ENCODE measurements around the gene SLC25A1. TPM values are rescaled to one million over a fixed set of nuclear protein-coding genes. Genes with fewer than 3 reads are reported as not detected.

SLC25A1 gene
- total and polyA plus RNA-seq, 2 of the 8 experiments (the other 6 are each of a cell fraction or from before 2014, with no cell fraction given): 110 to 148 TPM

GRCh38 chr22:19139974-19140373, 38.6 kb downstream of the SLC25A1 start:
- Histone ChIP-seq H3K79me2 (ENCODE audit: control insufficient read depth in 1 of 2, insufficient read depth in 2 of 2, low read length in 2 of 2) (peaks cover 0 to 10% of the 10 kb centered on the region in 2 experiments; a peak in 2 of 4 replicates), H2BK120ac (replicated peaks; ENCODE audit: low read depth, low read length) (no peak overlapping the region), H4K20me1 (replicated peaks in 1 of 2; ENCODE audit: control insufficient read depth in 1 of 2, insufficient read depth in 2 of 2, low read length in 2 of 2) (peaks cover 2 to 3% of the 10 kb centered on the region in 2 experiments), H3K4me2 (ENCODE audit: insufficient read depth in 1 of 2, low read depth in 2 of 2, low read length in 2 of 2) (no peak overlapping the region), H3K23me2 (ENCODE audit: low read depth, low read length) (peaks cover 5% of the 10 kb centered on the region; the same call in 1 of the 2 replicates), H3K9me3 (ENCODE audit: insufficient read depth in 2 of 2, low read depth in 1 of 2, low read length in 1 of 2) (no peaks in the 10 kb centered on the region), H2AK5ac (ENCODE audit: low read depth, low read length) (no peak overlapping the region), H3K4ac (replicated peaks; ENCODE audit: insufficient read length, low read depth, low read length) (no peak overlapping the region), H4K91ac (replicated peaks; ENCODE audit: insufficient read length, low read length) (no peak overlapping the region), H3K9ac (replicated peaks in 1 of 4; ENCODE audit: extremely low read depth in 1 of 4, low read depth in 3 of 4, low read length in 3 of 4) (no peak overlapping the region), H3K4me1 (replicated peaks in 1 of 4; ENCODE audit: control insufficient read depth in 3 of 4, insufficient read depth in 4 of 4, low read length in 3 of 4) (peaks cover 0 to 5% (median under 1%) of the 10 kb centered on the region in 4 experiments; a peak in 4 of 7 replicates), H2BK15ac (ENCODE audit: low read length) (no peak overlapping the region), H3K36me3 (ENCODE audit: control insufficient read depth in 2 of 4, insufficient read depth in 4 of 4, low read length in 3 of 4) (peaks cover 10 to 33% (median 26%) of the 10 kb centered on the region in 4 experiments; a peak in 6 of 8 replicates), H3K4me3 (ENCODE audit: extremely low read depth in 1 of 4, insufficient read depth in 2 of 4, low read depth in 3 of 4, low read length in 4 of 4) (no peak overlapping the region), H3K14ac (ENCODE audit: insufficient read length) (no peak overlapping the region), H3K18ac (ENCODE audit: extremely low read depth, low read length) (no peak overlapping the region), H3K27ac (ENCODE audit: low read depth, low read length) (no peak overlapping the region), H3K79me1 (ENCODE audit: low read depth, low read length) (no peaks in the 10 kb centered on the region; the same call in 1 of the 2 replicates), H2BK5ac (ENCODE audit: low read depth, low read length) (no peak overlapping the region), H4K5ac (ENCODE audit: insufficient read length, low read depth, low read length) (no peak overlapping the region), H2BK20ac (ENCODE audit: low read length) (no peak overlapping the region), H2BK12ac (ENCODE audit: low read depth, low read length) (no peak overlapping the region), H3K27me3 (replicated peaks in 1 of 4; ENCODE audit: control insufficient read depth in 3 of 4, extremely low read depth in 1 of 4, insufficient read depth in 3 of 4, low read length in 3 of 4) (no peaks in the 10 kb centered on the region), H4K8ac (ENCODE audit: extremely low read depth, insufficient read depth, low read length) (no peak overlapping the region), H2AFZ (ENCODE audit: low read length) (no peak overlapping the region), H3K56ac (replicated peaks; ENCODE audit: insufficient read length, low read depth, low read length) (no peak overlapping the region), H3K23ac (ENCODE audit: insufficient read length) (no peak overlapping the region)
- 88% methylated on average over 4 of the region's 5 CpGs; no CpG with 5 or more reads in 1 of the 2 experiments for WGBS, 2 experiments (ENCODE audit: extremely low coverage in 1 of 2, insufficient coverage in 1 of 2, insufficient read length in 1 of 2, insufficient replicate concordance in 2 of 2, low coverage in 1 of 2, low lambda C conversion rate in 2 of 2, missing lambda C conversion rate in 1 of 2)
- POLR2A ChIA-PET (ENCODE audit: partially characterized antibody): interaction anchor here (1.4 kb wide), 1 partner anchor 11 kb away, joined by 3 read pairs; no protein-coding TSS in a partner anchor
- DNase-seq (ENCODE audit: low read depth in 1 of 2, low spot score in 2 of 2): no peak
- CTCF ChIA-PET (ENCODE audit: partially characterized antibody): interaction anchor here (1.0 to 2.0 kb wide), 3 partner anchors 12 to 35 kb away, joined by 3 to 6 read pairs (median 6); no protein-coding TSS in a partner anchor
- FAIRE-seq: no peak
- TF ChIP-seq E2F6 (IDR thresholded peaks at IDR 0.05) (no peak), HDAC2 (IDR thresholded peaks at IDR 0.05; ENCODE audit: borderline replicate concordance in 1 of 2, low read depth in 2 of 2, low read length in 2 of 2) (no peak), KDM5A (IDR thresholded peaks at IDR 0.05; ENCODE audit: low read length) (no peak), KDM4A (IDR thresholded peaks at IDR 0.05; ENCODE audit: low read depth, low read length, severe bottlenecking) (no peak), TAF1 (IDR thresholded peaks at IDR 0.05; ENCODE audit: low read depth, low read length) (no peak), RNF2 (IDR thresholded peaks at IDR 0.05; ENCODE audit: borderline replicate concordance, low read depth, low read length, missing control alignments, poor library complexity, severe bottlenecking) (no peak), CHD1 (IDR thresholded peaks at IDR 0.05; ENCODE audit: low read depth, low read length) (no peak), SP1 (IDR thresholded peaks at IDR 0.05; ENCODE audit: low read depth, low read length) (no peak), CBX8 (IDR thresholded peaks at IDR 0.05; ENCODE audit: borderline replicate concordance, low read depth, low read length) (no peak), EP300 (IDR thresholded peaks at IDR 0.05; ENCODE audit: borderline replicate concordance in 1 of 2, low read depth in 2 of 2, low read length in 2 of 2) (no peak), BCL11A (IDR thresholded peaks at IDR 0.05; ENCODE audit: low read depth in 2 of 2, low read length in 2 of 2) (no peak), PHF8 (conservative IDR thresholded peaks at IDR 0.05; ENCODE audit: low read depth, low read length) (no peak)

Data from H1 (cell line).